Stimulated activated CD4-positive, alpha-beta T cell treated with anti-CD3 and anti-CD28 coated beads, Interleukin-4, amount 100 ng/mL, for 24 hours (primary cell): ENCODE measurements around the gene LARGE1.

Experiments used
- DNase-seq: peaks from one replicate; pipeline ENCODE4 v3.0.0-alpha.2; 2020

LARGE1 gene

GRCh38 chr22:33337524-33337923, 582.8 kb downstream of the LARGE1 start:
- no peak for DNase-seq

GRCh38 chr22:33335611-33336279, 584.5 kb downstream of the LARGE1 start:
- no peak for DNase-seq

- no peak for DNase-seq
Observed at GRCh38 chr22:33332538-33332937, 587.7 kb downstream of the LARGE1 start.

GRCh38 chr22:33331017-33331416, 589.3 kb downstream of the LARGE1 start:
- no peak for DNase-seq

GRCh38 chr22:33330534-33330933, 589.7 kb downstream of the LARGE1 start:
- DNase-seq: no peak

- DNase-seq: no peak
Observed at GRCh38 chr22:33329398-33329797, 590.9 kb downstream of the LARGE1 start.

GRCh38 chr22:33328789-33329296, 591.4 kb downstream of the LARGE1 start:
- DNase-seq: no peak

- no peak for DNase-seq
Observed at GRCh38 chr22:33327348-33327860, 592.9 kb downstream of the LARGE1 start.

- DNase-seq: no peak
Observed at GRCh38 chr22:33326540-33327295, 593.6 kb downstream of the LARGE1 start.

- DNase-seq: no peak
Observed at GRCh38 chr22:33325232-33326004, 594.9 kb downstream of the LARGE1 start.

- DNase-seq: no peak
Observed at GRCh38 chr22:33324228-33324627, 596.0 kb downstream of the LARGE1 start.

- no peak for DNase-seq
Observed at GRCh38 chr22:33321466-33321865, 598.8 kb downstream of the LARGE1 start.

GRCh38 chr22:33315954-33316353, 604.3 kb downstream of the LARGE1 start:
- no peak for DNase-seq

GRCh38 chr22:33315117-33315516, 605.2 kb downstream of the LARGE1 start:
- DNase-seq: no peak

- DNase-seq: no peak
Observed at GRCh38 chr22:33314316-33314715, 606.0 kb downstream of the LARGE1 start.

GRCh38 chr22:33303099-33303498, 617.2 kb downstream of the LARGE1 start:
- DNase-seq: no peak

- no peak for DNase-seq
Observed at GRCh38 chr22:33302549-33302948, 617.7 kb downstream of the LARGE1 start.

- DNase-seq: peak; percentile 49
Observed at GRCh38 chr22:33302049-33302545, 618.2 kb downstream of the LARGE1 start.

GRCh38 chr22:33300165-33300564, 620.1 kb downstream of the LARGE1 start:
- no peak for DNase-seq

- no peak for DNase-seq
Observed at GRCh38 chr22:33299245-33299956, 620.9 kb downstream of the LARGE1 start.

- DNase-seq: no peak
Observed at GRCh38 chr22:33296941-33297340, 623.3 kb downstream of the LARGE1 start.

- no peak for DNase-seq
Observed at GRCh38 chr22:33288078-33288477, 632.2 kb downstream of the LARGE1 start.
